HG02885 (cell line): Measurements from ENCODE around the gene BRME1.

Experiments used
- ATAC-seq: cut with Tn5 transposase; IDR thresholded peaks from one replicate; pipeline ENCODE4 v1.9.1; 2021; ENCODE audit warnings: mild to moderate bottlenecking; ENCODE audit not compliant: unreplicated experiment, poor library complexity

The BRME1 gene

GRCh38 chr19:13892870-13893269 lies 13.0 kb downstream of the BRME1 start:
- ATAC-seq = no peak

GRCh38 chr19:13890136-13890535 lies 15.8 kb downstream of the BRME1 start:
- no peak for ATAC-seq

- no peak for ATAC-seq
Observed at GRCh38 chr19:13888281-13888680, 17.6 kb downstream of the BRME1 start.

GRCh38 chr19:13887517-13887916 lies 18.4 kb downstream of the BRME1 start:
- no peak for ATAC-seq

- ATAC-seq = no peak
Observed at GRCh38 chr19:13887018-13887436, 18.9 kb downstream of the BRME1 start.

GRCh38 chr19:13885826-13886365 lies 20.0 kb downstream of the BRME1 start:
- no peak for ATAC-seq

GRCh38 chr19:13884726-13885591 lies 21.0 kb downstream of the BRME1 start:
- no peak for ATAC-seq

- ATAC-seq = no peak
Observed at GRCh38 chr19:13883516-13884064, 22.3 kb downstream of the BRME1 start.

- no peak for ATAC-seq
Observed at GRCh38 chr19:13882836-13883235, 23.1 kb downstream of the BRME1 start.

GRCh38 chr19:13882419-13882795 lies 23.5 kb downstream of the BRME1 start:
- no peak for ATAC-seq

GRCh38 chr19:13881692-13882418 lies 24.1 kb downstream of the BRME1 start:
- ATAC-seq = no peak

GRCh38 chr19:13881251-13881691 lies 24.6 kb downstream of the BRME1 start:
- ATAC-seq = no peak

- peak; percentile 94 for ATAC-seq
Observed at GRCh38 chr19:13880059-13881043, 25.6 kb downstream of the BRME1 start.

GRCh38 chr19:13877303-13877702 lies 28.6 kb downstream of the BRME1 start:
- no peak for ATAC-seq

- ATAC-seq = no peak
Observed at GRCh38 chr19:13876834-13877233, 29.1 kb downstream of the BRME1 start, which contains the start of gene NANOS3. TSS of gene NANOS3 (plus strand) at chr19:13877134. CDS start at chr19:13877249, 115 bp downstream.

GRCh38 chr19:13875824-13876223 lies 30.1 kb downstream of the BRME1 start:
- no peak for ATAC-seq

GRCh38 chr19:13873834-13874515 lies 31.9 kb downstream of the BRME1 start:
- no peak for ATAC-seq

GRCh38 chr19:13872695-13873389 lies 33.1 kb downstream of the BRME1 start:
- ATAC-seq = no peak

- no peak for ATAC-seq
Observed at GRCh38 chr19:13872339-13872694, 33.6 kb downstream of the BRME1 start.
